Common myeloid progenitor, CD34-positive (primary cell): ENCODE measurements around the gene SCRN2.

Experiments used
- CTCF ChIA-PET: fragments of 350-600 bp; sonication (Branson Sonifier 250); formaldehyde crosslinking; loops from one replicate; lab custom pipeline; 2021; ENCODE audit warnings: antibody characterized with exemption; lab: Charles Lee
- POLR2A ChIA-PET: fragments of 350-600 bp; sonication (Branson Sonifier 250); formaldehyde crosslinking; loops from one replicate; lab custom pipeline; 2021; ENCODE audit warnings: antibody characterized with exemption; lab: Charles Lee
- DNase-seq, 3 donors: peaks; one replicate each; pipeline versions ENCODE4 v3.0.0 to v3.0.0-alpha.2; 2013
- H3K27ac ChIP-seq, 2 experiments: 1 replicate in 1 of 2; 2 replicates in 1 of 2; pipeline ENCODE4 v1.7.0; 2013; ENCODE audit warnings: inconsistent platforms in 2 of 2, low read length in 2 of 2, mild to moderate bottlenecking in 2 of 2, low read depth in 1 of 2, moderate library complexity in 1 of 2; ENCODE audit not compliant: severe bottlenecking in 2 of 2, insufficient read depth in 1 of 2, poor library complexity in 1 of 2
- H3K27me3 ChIP-seq, 5 experiments: replicated peaks in 2 of 5; 1 replicate in 3 of 5; 2 replicates in 2 of 5; pipeline versions ENCODE4 v1.6.1 to v1.7.0; 2013; ENCODE audit warnings: low read length in 4 of 5, mild to moderate bottlenecking in 2 of 5, moderate library complexity in 2 of 5, inconsistent platforms in 1 of 5; ENCODE audit not compliant: insufficient read depth in 5 of 5, control insufficient read depth in 4 of 5
- H3K36me3 ChIP-seq, 4 experiments: 1 replicate in 2 of 4; 2 replicates in 2 of 4; pipeline versions ENCODE4 v1.6.1 to v1.7.0; 2013; ENCODE audit warnings: low read length in 3 of 4, control low read depth in 1 of 4, mild to moderate bottlenecking in 1 of 4; ENCODE audit not compliant: control insufficient read depth in 4 of 4, insufficient read depth in 4 of 4
- H3K4me1 ChIP-seq, 4 experiments: 1 replicate in 3 of 4; 2 replicates in 1 of 4; pipeline versions ENCODE4 v1.6.1 to v1.7.1; 2013; ENCODE audit warnings: low read length in 3 of 4, mild to moderate bottlenecking in 3 of 4, control low read depth in 1 of 4, inconsistent platforms in 1 of 4, moderate library complexity in 1 of 4; ENCODE audit not compliant: control insufficient read depth in 4 of 4, insufficient read depth in 4 of 4; ENCODE audit errors: control extremely low read depth in 1 of 4
- H3K4me3 ChIP-seq, 7 experiments: 1 replicate in 4 of 7; 2 replicates in 3 of 7; pipeline versions ENCODE4 v1.5.1 to v1.7.0; 2013; ENCODE audit warnings: mild to moderate bottlenecking in 7 of 7, low read length in 6 of 7, moderate library complexity in 6 of 7, inconsistent platforms in 2 of 7, low read depth in 2 of 7, control low read depth in 1 of 7; ENCODE audit not compliant: insufficient read depth in 4 of 7, control insufficient read depth in 1 of 7; ENCODE audit errors: extremely low read depth in 1 of 7
- H3K9me3 ChIP-seq, 5 experiments: 1 replicate in 4 of 5; 2 replicates in 1 of 5; pipeline versions ENCODE4 v1.6.1 to v1.7.1; 2013; ENCODE audit warnings: low read length in 4 of 5, mild to moderate bottlenecking in 2 of 5, inconsistent platforms in 1 of 5, low read depth in 1 of 5, moderate library complexity in 1 of 5; ENCODE audit not compliant: control insufficient read depth in 4 of 5, insufficient read depth in 2 of 5; ENCODE audit errors: control extremely low read depth in 1 of 5
- WGBS: methylation state at CpG from one replicate; pipeline ENCODE4 v1.1.5; 2013; ENCODE audit not compliant: insufficient coverage; 5-methylcytosine and 5-hydroxymethylcytosine counted together

The SCRN2 gene

DNA sequence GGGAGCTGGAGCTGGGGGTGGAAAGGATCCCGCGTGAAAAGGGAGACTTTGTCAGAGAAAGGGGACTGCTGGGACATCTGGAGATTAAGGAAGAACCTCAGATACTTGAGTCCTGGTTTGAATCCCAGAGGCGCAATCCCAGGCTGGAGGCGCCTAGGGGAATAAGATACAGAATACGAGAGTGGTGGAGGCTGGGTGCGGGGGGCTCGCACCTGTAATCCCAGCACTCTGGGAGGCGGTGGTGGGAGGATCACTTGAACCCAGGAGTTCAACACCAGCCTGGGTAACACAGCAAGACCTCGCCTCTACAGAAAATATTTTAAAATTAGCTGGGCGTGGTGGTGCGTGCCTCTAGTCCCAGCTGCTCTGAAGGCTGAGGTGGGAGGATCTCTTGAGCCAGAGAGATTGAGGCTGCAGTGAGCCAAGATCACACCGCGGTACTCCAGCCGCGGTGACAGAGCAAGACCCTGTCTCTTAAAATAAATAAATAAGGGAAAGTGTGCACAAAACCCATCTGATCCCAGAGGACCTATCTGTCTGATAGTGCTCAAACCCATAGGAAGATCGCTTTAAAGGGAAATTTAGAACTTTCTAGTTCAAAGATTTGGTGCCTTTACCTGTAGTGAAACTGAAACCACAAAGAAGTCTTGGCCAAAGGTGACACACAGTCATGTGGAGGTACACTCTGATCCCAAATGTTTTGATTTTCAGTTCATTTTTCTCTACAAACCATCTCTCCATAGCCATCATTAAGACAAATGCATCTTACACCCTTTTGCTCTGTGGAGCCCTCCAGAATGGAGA is 617 bp upstream of the SCRN2 start:
- Histone ChIP-seq H3K27ac (no peak overlapping the region), H3K4me1 (peaks cover 0 to 25% (median 19%) of the 10 kb centered on the region in 4 experiments), H3K4me3 (peak overlapping the region in 3 of 7 experiments; percentile 90 to 98 (median 93)), H3K27me3 (peaks cover 5 to 23% (median 13%) of the 10 kb centered on the region in 5 experiments), H3K36me3 (peaks cover 0 to 25% (median 19%) of the 10 kb centered on the region in 4 experiments), H3K9me3 (no peaks in the 10 kb centered on the region)
- POLR2A ChIA-PET = interaction anchor here (1.0 to 1.2 kb wide), 2 partner anchors 10 to 54 kb away, joined by 4 to 9 read pairs; partner anchors contain the start of genes LRRC46, MRPL10 and SP2
- DNase-seq = no peak
- CTCF ChIA-PET = interaction anchor here (0.8 to 22.9 kb wide), 16 partner anchors 9 to 177 kb away, joined by 3 to 575 read pairs (median 4); partner anchors contain the start of genes CDK5RAP3, LRRC46, MRPL10 and OSBPL7
- WGBS = 70% methylated on average over 12 of the region's 16 CpGs

DNA sequence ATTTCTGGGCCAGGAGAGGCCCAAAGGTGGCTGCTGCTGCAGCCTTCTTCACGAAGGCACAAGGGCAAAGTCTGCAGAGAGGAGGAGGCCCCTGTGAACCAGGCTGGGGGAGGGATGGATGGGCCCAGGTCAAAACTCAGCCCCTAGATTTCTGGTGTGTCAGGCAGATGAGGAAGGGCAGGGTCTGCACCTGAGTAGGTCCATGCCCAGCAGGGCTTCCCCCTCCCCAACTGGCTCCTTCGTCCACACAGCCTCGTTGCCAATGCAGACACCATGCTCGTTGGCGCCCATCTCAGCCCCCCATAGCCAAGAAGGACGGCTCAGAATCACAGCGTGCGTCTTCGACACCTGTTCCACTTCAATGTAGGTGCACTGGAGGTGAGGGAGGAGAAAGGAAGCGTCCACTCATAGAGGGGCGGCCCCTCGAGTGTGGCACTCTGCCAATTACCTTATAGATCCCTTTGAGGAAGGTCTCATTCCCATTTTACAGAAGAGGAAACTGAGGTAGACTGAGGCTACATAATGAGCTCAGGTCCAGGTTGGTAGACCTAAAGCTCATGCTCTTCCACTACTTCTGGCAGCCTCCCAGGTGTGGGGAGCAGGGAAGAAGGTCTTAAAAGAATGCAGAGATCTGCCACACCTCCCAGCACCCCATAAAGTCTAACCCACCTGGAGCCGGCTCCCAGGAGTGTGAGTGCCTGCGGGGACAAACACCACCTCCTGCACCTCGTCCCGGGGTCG is 902 bp downstream of the SCRN2 start:
- peaks cover 0 to 32% (median 21%) of the 10 kb centered on the region in 4 experiments for H3K4me1 ChIP-seq
- WGBS = 44% methylated on average over 9 of the region's 17 CpGs
- no peak for DNase-seq
- H3K27ac ChIP-seq = peak overlapping the region in 1 of 2 experiments; percentile 75
- peaks cover 0 to 8% (median 2%) of the 10 kb centered on the region in 5 experiments for H3K27me3 ChIP-seq
- peaks cover 0 to 38% (median 25%) of the 10 kb centered on the region in 4 experiments for H3K36me3 ChIP-seq
- H3K9me3 ChIP-seq = no peaks in the 10 kb centered on the region
- CTCF ChIA-PET = interaction anchor here (0.7 to 22.9 kb wide), 11 partner anchors 8 to 177 kb away, joined by 3 to 575 read pairs (median 4); partner anchors contain the start of genes LRRC46, MRPL10, OSBPL7 and SP2
- H3K4me3 ChIP-seq = peak overlapping the region; percentile 77 to 98 (median 91)
- POLR2A ChIA-PET = interaction anchor here (1.0 to 1.2 kb wide), 2 partner anchors 9 to 55 kb away, joined by 4 to 9 read pairs; partner anchors contain the start of genes LRRC46, MRPL10 and SP2

DNA sequence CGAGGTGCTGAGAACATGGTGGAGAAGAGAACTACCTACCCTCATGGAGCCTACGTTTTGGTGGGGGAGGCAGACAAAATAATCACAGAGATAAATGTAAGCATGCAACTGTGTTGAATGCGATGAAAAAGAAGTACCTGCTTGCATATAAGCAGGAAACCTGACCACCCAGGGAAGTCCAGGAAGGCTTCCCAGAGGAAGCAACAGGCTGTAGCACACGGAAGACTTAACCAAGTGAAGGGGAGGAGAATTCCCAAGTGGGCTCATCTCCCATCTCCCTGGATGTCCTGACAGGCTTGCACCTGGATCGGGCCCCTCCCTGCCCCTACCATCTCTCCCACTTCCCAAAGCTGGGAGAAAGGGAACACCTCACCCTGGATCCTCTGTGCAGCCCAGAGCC is 2.0 kb downstream of the SCRN2 start:
- peaks cover 5 to 40% (median 32%) of the 10 kb centered on the region in 4 experiments for H3K4me1 ChIP-seq
- ChIA-PET POLR2A (no interaction called here), CTCF (interaction anchor here (1.4 to 22.9 kb wide), 3 partner anchors 9 to 49 kb away, joined by 4 to 575 read pairs (median 13); partner anchors contain the start of genes SP2 and SP6)
- DNase-seq = no peak
- H3K27me3 ChIP-seq = peaks cover 0 to under 1% (median 0%) of the 10 kb centered on the region in 5 experiments
- peaks cover 0 to 38% (median 25%) of the 10 kb centered on the region in 4 experiments for H3K36me3 ChIP-seq
- WGBS = 88% methylated on average over 3 of the region's 5 CpGs
- H3K9me3 ChIP-seq = no peaks in the 10 kb centered on the region
- no peak overlapping the region for H3K4me3 ChIP-seq
- H3K27ac ChIP-seq = no peak overlapping the region

DNA sequence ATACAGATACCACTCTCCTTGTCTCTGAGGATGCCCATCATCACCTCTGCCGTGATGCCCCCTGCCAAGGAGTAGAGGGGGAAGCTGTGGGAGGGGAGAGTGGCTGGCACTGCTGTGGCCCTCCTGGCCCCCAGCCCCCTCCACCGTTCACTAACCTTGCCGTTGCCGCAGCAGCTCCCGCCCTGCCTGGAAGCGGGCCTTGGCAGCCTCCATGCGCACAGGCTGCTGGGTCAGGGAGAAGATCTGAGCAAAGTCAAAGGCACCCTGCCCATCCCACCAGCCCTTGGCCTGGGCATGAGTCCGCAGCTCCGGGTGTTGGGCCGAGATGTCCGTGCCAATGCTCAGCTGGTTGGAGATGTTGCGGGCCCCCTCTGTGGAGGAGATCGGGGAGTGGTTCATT is 2.4 kb downstream of the SCRN2 start:
- ChIA-PET POLR2A (no interaction called here), CTCF (interaction anchor here (1.4 to 22.9 kb wide), 3 partner anchors 9 to 50 kb away, joined by 4 to 575 read pairs (median 13); partner anchors contain the start of gene SP2)
- no peak overlapping the region for H3K27ac ChIP-seq
- no peaks in the 10 kb centered on the region for H3K27me3 ChIP-seq
- WGBS = 98% methylated on average over 8 of the region's 13 CpGs
- peaks cover 5 to 40% (median 32%) of the 10 kb centered on the region in 4 experiments for H3K4me1 ChIP-seq
- DNase-seq = no peak
- H3K36me3 ChIP-seq = peaks cover 0 to 38% (median 25%) of the 10 kb centered on the region in 4 experiments
- H3K4me3 ChIP-seq = no peak overlapping the region
- no peaks in the 10 kb centered on the region for H3K9me3 ChIP-seq

DNA sequence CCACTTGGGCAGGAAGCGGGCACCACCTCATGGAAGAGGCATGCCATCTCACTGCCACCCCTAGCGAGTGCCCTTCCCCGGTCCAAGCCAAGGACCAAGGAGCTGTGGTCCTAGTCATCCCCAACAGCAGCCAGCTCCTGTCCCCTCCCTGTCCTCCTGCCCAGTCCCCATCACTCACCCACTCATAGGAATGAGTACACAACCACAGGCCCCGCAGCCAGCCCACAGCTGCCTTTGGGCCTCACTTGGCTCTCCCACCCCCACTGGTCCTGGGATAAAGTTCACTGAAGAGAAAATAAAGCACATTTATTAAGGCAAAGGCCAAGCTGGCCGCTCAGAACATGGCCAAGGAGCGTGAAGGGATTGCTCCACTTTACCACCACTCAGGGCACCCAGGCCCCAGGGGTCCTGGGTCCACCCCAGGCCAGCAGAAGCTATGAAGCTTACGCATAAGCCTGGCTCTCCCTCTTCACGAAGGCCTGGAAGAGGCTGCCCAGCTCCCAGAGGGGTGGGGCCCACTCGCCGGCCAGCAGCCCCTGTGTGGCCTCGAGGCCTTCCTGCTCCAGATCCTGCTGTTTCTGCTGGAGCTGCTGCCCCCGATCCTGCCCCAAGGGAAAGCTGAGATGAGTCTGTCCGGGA is 3.6 kb downstream of the SCRN2 start:
- H3K27ac ChIP-seq = no peak overlapping the region
- H3K4me1 ChIP-seq = peaks cover 5 to 43% (median 35%) of the 10 kb centered on the region in 4 experiments
- POLR2A ChIA-PET = interaction anchor here (0.8 kb wide), 1 partner anchor 45 kb away, joined by 3 read pairs; no protein-coding TSS in a partner anchor
- H3K27me3 ChIP-seq = no peaks in the 10 kb centered on the region
- H3K4me3 ChIP-seq = no peak overlapping the region
- peaks cover 0 to 38% (median 25%) of the 10 kb centered on the region in 4 experiments for H3K36me3 ChIP-seq
- H3K9me3 ChIP-seq = no peaks in the 10 kb centered on the region
- 95% methylated on average over 8 of the region's 13 CpGs for WGBS
- DNase-seq = no peak
- CTCF ChIA-PET = interaction anchor here (0.7 to 22.9 kb wide), 8 partner anchors 11 to 133 kb away, joined by 3 to 575 read pairs (median 3); partner anchors contain the start of genes CDK5RAP3, SP2 and SP6

DNA sequence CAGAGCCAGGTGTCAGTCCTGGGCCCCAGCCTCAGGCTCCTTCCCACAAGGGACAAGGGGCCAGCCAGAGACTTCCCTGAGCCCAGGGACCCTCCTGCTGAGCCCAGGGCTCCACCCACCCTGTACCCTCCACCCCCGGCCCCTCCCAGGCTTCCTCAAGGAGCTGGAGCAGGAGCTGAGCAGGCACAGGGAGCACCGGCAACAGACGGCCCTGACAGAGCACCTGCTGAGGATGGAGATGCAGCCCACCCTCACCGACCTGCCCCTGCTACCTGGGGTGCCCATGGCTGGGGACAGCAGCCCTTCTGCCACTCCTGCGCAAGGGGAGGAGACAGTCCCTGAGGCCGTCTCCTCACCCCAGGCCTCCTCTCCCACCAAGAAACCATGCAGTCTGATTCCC is 4.5 kb downstream of the SCRN2 start:
- H3K4me3 ChIP-seq = no peak overlapping the region
- H3K4me1 ChIP-seq = peaks cover 11 to 49% (median 43%) of the 10 kb centered on the region in 4 experiments
- WGBS = 95% methylated on average over 3 of the region's 6 CpGs
- CTCF ChIA-PET = interaction anchor here (1.1 to 22.9 kb wide), 4 partner anchors 10 to 52 kb away, joined by 3 to 575 read pairs (median 8); partner anchors contain the start of gene SP2
- no peaks in the 10 kb centered on the region for H3K27me3 ChIP-seq
- peaks cover 0 to 38% (median 25%) of the 10 kb centered on the region in 4 experiments for H3K36me3 ChIP-seq
- H3K27ac ChIP-seq = no peak overlapping the region
- DNase-seq = no peak
- POLR2A ChIA-PET = interaction anchor here (0.9 kb wide), 1 partner anchor 57 kb away, joined by 4 read pairs; no protein-coding TSS in a partner anchor
- H3K9me3 ChIP-seq = no peaks in the 10 kb centered on the region
